Natural killer cell (primary cell): ENCODE measurements around the gene CCL20. TPM values are rescaled to one million over a fixed set of nuclear protein-coding genes. Genes with fewer than 3 reads are reported as not detected.

Source experiments
- ATAC-seq, 3 donors: fragments of 150-1000 bp in 2 of 3; fragments of 200-7000 bp in 1 of 3; cut with Tn5 transposase; 1 replicate in 1 of 3; 2 replicates in 2 of 3; pipeline ENCODE4 v1.10.0; 2021; ENCODE audit warnings: mild to moderate bottlenecking in 2 of 3, moderate library complexity in 2 of 3
- DNase-seq, 2 donors: peaks; one replicate each; pipeline versions ENCODE4 v3.0.0 to v3.0.0-alpha.2; 2013 to 2021; ENCODE audit warnings: mixed read lengths in 1 of 2
- H3K27ac ChIP-seq: one replicate; pipeline ENCODE4 v1.5.1; 2013; ENCODE audit warnings: mild to moderate bottlenecking, low read length
- H3K27me3 ChIP-seq: one replicate; pipeline ENCODE4 v1.6.1; 2013; ENCODE audit warnings: low read length; ENCODE audit not compliant: control insufficient read depth, insufficient read depth
- H3K36me3 ChIP-seq: one replicate; pipeline ENCODE4 v1.6.1; 2013; ENCODE audit warnings: low read length; ENCODE audit not compliant: control insufficient read depth, insufficient read depth
- H3K4me1 ChIP-seq: one replicate; pipeline ENCODE4 v1.6.1; 2013; ENCODE audit warnings: low read length; ENCODE audit not compliant: control insufficient read depth, insufficient read depth
- H3K4me3 ChIP-seq: one replicate; pipeline ENCODE4 v1.5.1; 2013; ENCODE audit warnings: low read length
- H3K9me3 ChIP-seq: one replicate; pipeline ENCODE4 v1.6.1; 2013; ENCODE audit warnings: low read length; ENCODE audit not compliant: control insufficient read depth, insufficient read depth
- H3K27ac Mint-ChIP-seq, 2 donors: one replicate each; pipeline ENCODE4 v1.8.0; 2022; ENCODE audit warnings: mild to moderate bottlenecking in 2 of 2, mixed read lengths in 2 of 2, moderate library complexity in 1 of 2
- H3K27me3 Mint-ChIP-seq, 2 donors: one replicate each; pipeline ENCODE4 v1.8.0; 2022; ENCODE audit warnings: low read depth in 2 of 2, mixed read lengths in 2 of 2
- H3K36me3 Mint-ChIP-seq: one replicate; pipeline ENCODE4 v1.8.0; 2022; ENCODE audit warnings: mixed read lengths
- H3K4me1 Mint-ChIP-seq, 2 donors: one replicate each; pipeline ENCODE4 v1.8.0; 2022; ENCODE audit warnings: mixed read lengths in 2 of 2
- H3K4me3 Mint-ChIP-seq: one replicate; pipeline ENCODE4 v1.8.0; 2022; ENCODE audit warnings: mild to moderate bottlenecking, moderate library complexity, mixed read lengths
- H3K9me3 Mint-ChIP-seq, 2 donors: one replicate each; pipeline ENCODE4 v1.8.0; 2022; ENCODE audit warnings: mixed read lengths in 2 of 2
- WGBS: methylation state at CpG from one replicate; pipeline ENCODE4 v1.1.7; 2013; ENCODE audit warnings: missing lambda C conversion rate; ENCODE audit not compliant: insufficient coverage; 5-methylcytosine and 5-hydroxymethylcytosine counted together
- intact Hi-C: fragments of 100-400 bp; cut with micrococcal nuclease; formaldehyde crosslinking; loops from one replicate; pipeline ENCODE4 v1.14.2; 2022
- total RNA-seq, 4 donors: library from RNA; stranded (reverse); fragments of 120-200 nt in 1 of 4; gene quantifications; one replicate each; pipeline versions ENCODE4 v1.2.3 to v1.2.4, GENCODE V29; 2013 to 2022
- TF ChIP-seq, protein P1 (sequence below): fragments of 200-600 bp; IDR thresholded peaks from one replicate; pipeline ENCODE4 v1.8.0; 2022; ENCODE audit warnings: antibody characterized with exemption

Gene CCL20
- total RNA-seq, 3 donors from 2014 or later (not counting 1 experiment from before 2014, with no cell fraction given): 2.0 TPM; not detected in 2

DNA sequence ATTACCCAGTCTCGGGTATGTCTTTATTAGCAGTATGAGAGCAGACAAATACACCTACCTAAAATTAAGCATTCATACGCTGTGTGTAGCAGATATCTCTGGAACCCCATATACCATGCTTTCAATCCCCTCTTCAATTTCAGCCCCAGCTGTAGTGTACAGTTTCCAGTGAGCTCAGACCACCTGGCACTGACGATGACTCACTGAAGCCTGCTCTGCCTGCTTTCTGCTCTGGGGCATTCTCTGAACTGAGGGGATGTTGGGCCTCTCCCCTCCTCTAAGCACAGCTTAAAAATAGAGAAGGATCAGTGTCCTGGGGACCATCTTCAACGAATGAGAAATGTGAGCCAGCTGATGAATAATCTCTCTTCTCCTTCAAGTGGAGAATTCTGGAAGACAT lies 8.7 kb upstream of the CCL20 start:
- Histone ChIP-seq H3K27ac (no peak overlapping the region), H3K36me3 (no peaks in the 10 kb centered on the region), H3K9me3 (no peaks in the 10 kb centered on the region), H3K27me3 (no peaks in the 10 kb centered on the region), H3K4me1 (no peaks in the 10 kb centered on the region), H3K4me3 (no peak overlapping the region)
- ATAC-seq (no peak), DNase-seq (no peak)
- intact Hi-C loops: no loop called here
- H3K4me1 Mint-ChIP-seq: peaks cover 6 to 11% of the 10 kb centered on the region in 2 donors
- no peak overlapping the region for H3K4me3 Mint-ChIP-seq
- no peaks in the 10 kb centered on the region for H3K27me3 Mint-ChIP-seq
- WGBS: 92% methylated on average over 4 of the region's 4 CpGs
- H3K27ac Mint-ChIP-seq: no peak overlapping the region
- H3K36me3 Mint-ChIP-seq: no peaks in the 10 kb centered on the region
- H3K9me3 Mint-ChIP-seq: peaks cover 0 to 2% of the 10 kb centered on the region in 2 donors
- TF ChIP-seq, protein P1, sequence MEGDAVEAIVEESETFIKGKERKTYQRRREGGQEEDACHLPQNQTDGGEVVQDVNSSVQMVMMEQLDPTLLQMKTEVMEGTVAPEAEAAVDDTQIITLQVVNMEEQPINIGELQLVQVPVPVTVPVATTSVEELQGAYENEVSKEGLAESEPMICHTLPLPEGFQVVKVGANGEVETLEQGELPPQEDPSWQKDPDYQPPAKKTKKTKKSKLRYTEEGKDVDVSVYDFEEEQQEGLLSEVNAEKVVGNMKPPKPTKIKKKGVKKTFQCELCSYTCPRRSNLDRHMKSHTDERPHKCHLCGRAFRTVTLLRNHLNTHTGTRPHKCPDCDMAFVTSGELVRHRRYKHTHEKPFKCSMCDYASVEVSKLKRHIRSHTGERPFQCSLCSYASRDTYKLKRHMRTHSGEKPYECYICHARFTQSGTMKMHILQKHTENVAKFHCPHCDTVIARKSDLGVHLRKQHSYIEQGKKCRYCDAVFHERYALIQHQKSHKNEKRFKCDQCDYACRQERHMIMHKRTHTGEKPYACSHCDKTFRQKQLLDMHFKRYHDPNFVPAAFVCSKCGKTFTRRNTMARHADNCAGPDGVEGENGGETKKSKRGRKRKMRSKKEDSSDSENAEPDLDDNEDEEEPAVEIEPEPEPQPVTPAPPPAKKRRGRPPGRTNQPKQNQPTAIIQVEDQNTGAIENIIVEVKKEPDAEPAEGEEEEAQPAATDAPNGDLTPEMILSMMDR: no peak

DNA sequence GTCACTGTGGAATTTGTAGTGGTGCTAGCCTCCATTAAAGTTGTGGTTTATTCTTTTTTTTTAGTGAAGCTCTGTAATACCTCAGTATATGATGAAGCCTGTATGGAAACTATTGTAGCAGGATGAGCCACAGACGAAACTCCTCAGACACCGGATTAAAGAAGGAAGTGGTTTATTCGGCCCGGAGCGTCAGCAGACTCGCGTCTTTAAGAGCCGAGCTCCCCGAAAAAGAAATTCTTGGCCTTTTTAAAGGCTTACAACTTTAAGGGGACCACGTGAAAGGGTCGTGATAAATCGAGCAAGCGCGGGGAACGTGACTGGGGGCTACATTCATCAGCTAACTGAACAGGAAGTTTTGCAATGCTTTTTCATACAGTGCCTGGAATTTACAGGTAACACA lies 8.1 kb upstream of the CCL20 start:
- Histone ChIP-seq H3K4me3 (no peak overlapping the region), H3K27me3 (no peaks in the 10 kb centered on the region), H3K36me3 (no peaks in the 10 kb centered on the region), H3K27ac (no peak overlapping the region), H3K9me3 (no peaks in the 10 kb centered on the region), H3K4me1 (no peaks in the 10 kb centered on the region)
- ATAC-seq (peak in 1 of 3 donors; percentile 40), DNase-seq (peak in 1 of 2 donors; percentile 68)
- Mint-ChIP-seq H3K9me3 (peaks cover 0 to 2% of the 10 kb centered on the region in 2 donors), H3K27me3 (no peaks in the 10 kb centered on the region), H3K4me3 (peak overlapping the region; percentile 3), H3K36me3 (no peaks in the 10 kb centered on the region), H3K4me1 (peaks cover 6 to 11% of the 10 kb centered on the region in 2 donors), H3K27ac (peak overlapping the region in 1 of 2 donors; percentile 60)
- 53% methylated on average over 15 of the region's 15 CpGs for WGBS
- intact Hi-C loops: no loop called here
- TF ChIP-seq, protein P1: no peak

DNA sequence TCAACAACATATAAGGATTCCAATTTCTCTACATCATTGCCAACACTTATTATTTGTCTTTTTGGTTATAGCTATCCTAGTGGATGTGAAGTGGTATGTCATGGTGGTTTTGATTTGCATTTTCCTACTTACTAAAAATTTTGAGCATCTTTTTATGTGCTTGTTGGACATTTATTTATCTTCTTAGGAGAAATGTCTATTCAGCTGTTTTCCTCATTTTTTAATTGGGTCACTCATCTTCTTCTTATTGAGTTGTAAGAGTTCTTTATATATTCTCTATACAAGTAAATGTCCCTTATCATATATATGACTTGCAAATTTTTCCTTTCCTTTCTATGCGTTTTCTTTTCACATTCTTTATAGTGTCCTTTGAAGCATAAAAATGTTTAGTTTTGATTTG lies 4.7 kb upstream of the CCL20 start:
- TF ChIP-seq, protein P1: no peak
- no CpG with 5 or more reads among the region's 1 CpG for WGBS
- peaks cover 2 to 6% of the 10 kb centered on the region in 2 donors for H3K27me3 Mint-ChIP-seq
- H3K9me3 Mint-ChIP-seq: peaks cover 2 to 5% of the 10 kb centered on the region in 2 donors
- ATAC-seq (no peak), DNase-seq (no peak)
- H3K36me3 Mint-ChIP-seq: no peaks in the 10 kb centered on the region
- H3K4me1 ChIP-seq: no peaks in the 10 kb centered on the region
- no peaks in the 10 kb centered on the region for H3K27me3 ChIP-seq
- no peaks in the 10 kb centered on the region for H3K36me3 ChIP-seq
- H3K4me1 Mint-ChIP-seq: peaks cover 6 to 11% of the 10 kb centered on the region in 2 donors
- H3K4me3 Mint-ChIP-seq: no peak overlapping the region
- no peak overlapping the region for H3K27ac Mint-ChIP-seq
- no peak overlapping the region for H3K4me3 ChIP-seq
- intact Hi-C loops: no loop called here
- no peak overlapping the region for H3K27ac ChIP-seq
- no peaks in the 10 kb centered on the region for H3K9me3 ChIP-seq

DNA sequence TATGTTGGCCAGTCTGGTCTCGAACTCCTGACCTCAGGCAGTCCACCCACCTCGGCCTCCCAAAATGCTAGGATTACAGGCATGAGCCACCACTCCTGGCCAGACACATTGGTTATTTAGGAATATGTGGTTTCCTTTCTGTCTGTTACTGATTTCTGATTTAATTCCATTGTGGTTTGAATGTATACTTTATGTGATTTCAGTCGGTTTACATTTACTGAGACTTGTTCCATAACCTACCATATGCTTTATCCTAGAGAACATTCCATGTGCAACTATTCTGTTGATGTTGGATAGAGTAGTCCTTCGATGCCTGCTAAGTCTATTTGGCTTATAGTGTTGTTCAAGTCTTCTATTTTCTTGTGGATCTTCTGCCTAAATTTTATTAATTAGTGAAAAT lies 1.6 kb upstream of the CCL20 start:
- peaks cover 2 to 6% of the 10 kb centered on the region in 2 donors for H3K27me3 Mint-ChIP-seq
- H3K36me3 Mint-ChIP-seq: no peaks in the 10 kb centered on the region
- H3K4me1 Mint-ChIP-seq: no peaks in the 10 kb centered on the region
- DNase-seq (no peak), ATAC-seq (no peak)
- Histone ChIP-seq H3K27ac (no peak overlapping the region), H3K9me3 (no peaks in the 10 kb centered on the region), H3K36me3 (no peaks in the 10 kb centered on the region), H3K27me3 (no peaks in the 10 kb centered on the region), H3K4me3 (no peak overlapping the region), H3K4me1 (no peaks in the 10 kb centered on the region)
- H3K9me3 Mint-ChIP-seq: peaks cover 2 to 3% of the 10 kb centered on the region in 2 donors
- H3K27ac Mint-ChIP-seq: no peak overlapping the region
- no peak overlapping the region for H3K4me3 Mint-ChIP-seq
- TF ChIP-seq, protein P1: no peak
- intact Hi-C loops: no loop called here
- WGBS: 90% methylated on average over 2 of the region's 4 CpGs
